ENCODE measurements around the gene FALEC.

FALEC gene

GRCh38 chr1:150476754-150477153 lies 38.8 kb upstream of the FALEC start:
- TF ChIP-seq CTCF (IDR thresholded peaks at IDR 0.05; ENCODE audit: insufficient read depth, low read length, missing control alignments), result no peak
- no peak for DNase-seq (ENCODE audit: low read depth, low spot score)
- H3K4me3 ChIP-seq (ENCODE audit: low read depth, low read length), result no peak overlapping the region
- ChIA-PET POLR2A (no interaction called here), CTCF (no interaction called here)

DNA sequence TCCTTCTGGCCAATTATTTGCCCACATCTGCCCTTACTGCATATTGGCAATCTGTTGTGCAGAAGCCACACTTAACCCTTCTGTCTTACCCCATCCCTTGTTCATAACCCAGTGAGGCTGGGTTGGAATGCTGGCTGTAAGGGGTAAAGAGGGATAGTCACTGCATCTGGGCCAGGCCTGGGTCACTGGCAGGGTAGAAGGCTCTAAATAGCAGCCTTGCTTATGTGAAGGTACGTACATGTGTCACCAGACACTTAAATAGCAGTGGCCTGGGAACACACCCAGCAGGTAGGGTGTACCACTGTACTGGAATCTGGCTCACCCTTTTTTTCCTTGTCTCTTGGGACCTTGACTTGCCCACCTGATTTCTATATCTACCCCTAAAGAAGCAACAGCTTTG lies 38.2 kb upstream of the FALEC start:
- CTCF ChIA-PET, result interaction anchor here (1.0 kb wide), 1 partner anchor 10 kb away, joined by 3 read pairs; the partner anchor contains the start of gene TARS2
- POLR2A ChIA-PET, result no interaction called here
- H3K4me3 ChIP-seq (ENCODE audit: low read depth, low read length), result no peak overlapping the region
- no peak for DNase-seq (ENCODE audit: low read depth, low spot score)
- no peak for TF ChIP-seq CTCF (IDR thresholded peaks at IDR 0.05; ENCODE audit: insufficient read depth, low read length, missing control alignments)

- H3K4me3 ChIP-seq (ENCODE audit: low read depth, low read length), result no peak overlapping the region
- ChIA-PET POLR2A (no interaction called here), CTCF (interaction anchor here (1.0 kb wide), 1 partner anchor 9 kb away, joined by 3 read pairs; the partner anchor contains the start of gene TARS2)
- no peak for TF ChIP-seq CTCF (IDR thresholded peaks at IDR 0.05; ENCODE audit: insufficient read depth, low read length, missing control alignments)
- peak; percentile 19 for DNase-seq (ENCODE audit: low read depth, low spot score)
Observed at GRCh38 chr1:150477733-150478132, 37.8 kb upstream of the FALEC start.

DNA sequence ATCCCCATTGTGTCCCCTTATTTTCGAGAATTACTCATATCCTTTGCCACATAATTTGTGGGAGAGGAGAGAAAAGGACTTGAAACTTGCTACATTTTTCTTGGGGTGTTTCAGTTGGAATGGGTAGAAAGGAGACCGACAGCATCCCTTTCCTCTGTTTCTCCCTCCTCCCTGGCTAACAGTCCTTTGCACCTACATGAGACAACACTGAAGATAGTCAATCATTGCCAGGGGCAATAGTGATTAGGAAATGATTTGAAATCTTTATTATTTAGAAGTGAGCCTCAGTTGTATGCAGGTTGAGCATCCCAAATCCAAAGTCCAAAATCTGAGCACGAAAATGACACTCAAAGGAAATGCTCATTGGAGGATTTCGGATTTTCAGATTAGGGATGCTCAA lies 36.2 kb upstream of the FALEC start:
- DNase-seq (ENCODE audit: low read depth, low spot score), result no peak
- no peak for TF ChIP-seq CTCF (IDR thresholded peaks at IDR 0.05; ENCODE audit: insufficient read depth, low read length, missing control alignments)
- H3K4me3 ChIP-seq (ENCODE audit: low read depth, low read length), result no peak overlapping the region
- POLR2A ChIA-PET, result no interaction called here
- CTCF ChIA-PET, result interaction anchor here (1.1 kb wide), 1 partner anchor 14 kb away, joined by 4 read pairs; no protein-coding TSS in a partner anchor

DNA sequence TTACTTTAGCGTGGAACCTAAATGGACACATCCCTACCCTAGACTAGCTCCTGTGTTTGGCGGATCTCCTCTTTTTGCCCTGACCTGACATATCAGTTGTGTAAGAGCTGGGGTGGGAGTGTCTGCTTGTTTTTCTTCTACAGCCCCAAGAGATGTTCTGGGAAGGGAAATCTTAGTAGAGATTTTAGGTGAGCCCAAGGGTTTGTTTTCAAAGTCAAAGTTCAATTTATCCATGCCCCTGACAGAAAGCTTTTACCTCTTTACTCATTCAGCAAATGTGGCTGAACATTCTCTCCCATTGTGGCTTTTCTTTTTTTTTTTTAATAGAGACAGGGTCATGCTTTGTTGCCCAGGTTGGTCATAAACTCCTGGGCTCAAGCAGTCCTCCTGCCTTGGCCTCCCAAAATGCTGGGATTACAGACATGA lies 35.6 kb upstream of the FALEC start:
- H3K4me3 ChIP-seq (ENCODE audit: low read depth, low read length), result no peak overlapping the region
- CTCF ChIA-PET, result interaction anchor here (1.1 to 1.4 kb wide), 2 partner anchors 15 to 81 kb away, joined by 4 read pairs; no protein-coding TSS in a partner anchor
- POLR2A ChIA-PET, result no interaction called here
- no peak for DNase-seq (ENCODE audit: low read depth, low spot score)
- no peak for TF ChIP-seq CTCF (IDR thresholded peaks at IDR 0.05; ENCODE audit: insufficient read depth, low read length, missing control alignments)

GRCh38 chr1:150484431-150484830 lies 31.1 kb upstream of the FALEC start:
- ChIA-PET CTCF (interaction anchor here (0.9 to 3.7 kb wide), 3 partner anchors 48 to 87 kb away, joined by 4 to 28 read pairs (median 15); no protein-coding TSS in a partner anchor), POLR2A (interaction anchor here (0.6 kb wide), 2 partner anchors 17 to 69 kb away, joined by 3 to 4 read pairs; no protein-coding TSS in a partner anchor)
- peak; percentile 34 for DNase-seq (ENCODE audit: low read depth, low spot score)
- no peak for TF ChIP-seq CTCF (IDR thresholded peaks at IDR 0.05; ENCODE audit: insufficient read depth, low read length, missing control alignments)
- no peak overlapping the region for H3K4me3 ChIP-seq (ENCODE audit: low read depth, low read length)
